NCI-H524 treated with DMSO at 0.1 percent for 48 hours (cell line): ENCODE results near the gene NME4.
A peak's percentile ranks its signal among the peaks of the same experiment; 100 is the strongest.
"Not testable (repeated sequence)": the region's sequence is repeated elsewhere in the genome, so short reads cannot be mapped to it uniquely, and the experiment has no call there.

Source experiments
- DNase-seq: peaks from one replicate; lab custom pipeline; 2025; lab: John Stamatoyannopoulos, UW

Gene NME4

GRCh38 chr16:398561-399339 is 1.8 kb downstream of the NME4 start:
- no peak for DNase-seq

GRCh38 chr16:399340-400019 is 2.5 kb downstream of the NME4 start:
- no peak for DNase-seq

DNA sequence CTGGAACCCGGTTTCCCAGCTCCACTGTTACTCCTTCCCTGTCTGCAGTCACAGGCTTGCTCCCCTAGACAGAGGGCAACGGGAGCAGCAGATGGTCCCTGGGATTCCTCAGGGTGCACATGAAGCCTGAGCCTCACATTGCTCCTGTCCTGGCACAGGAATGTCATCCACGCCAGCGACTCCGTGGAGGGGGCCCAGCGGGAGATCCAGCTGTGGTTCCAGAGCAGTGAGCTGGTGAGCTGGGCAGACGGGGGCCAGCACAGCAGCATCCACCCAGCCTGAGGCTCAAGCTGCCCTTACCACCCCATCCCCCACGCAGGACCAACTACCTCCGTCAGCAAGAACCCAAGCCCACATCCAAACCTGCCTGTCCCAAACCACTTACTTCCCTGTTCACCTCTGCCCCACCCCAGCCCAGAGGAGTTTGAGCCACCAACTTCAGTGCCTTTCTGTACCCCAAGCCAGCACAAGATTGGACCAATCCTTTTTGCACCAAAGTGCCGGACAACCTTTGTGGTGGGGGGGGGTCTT is 3.1 kb downstream of the NME4 start:
- DNase-seq = no peak

- DNase-seq = no peak
These were observed 4.7 kb downstream of the NME4 start, which contains the start of gene DECR2 for GRCh38 chr16:401468-402348. Gene DECR2, plus strand, starts transcription at chr16:401885. Its CDS starts 79 bp downstream, at chr16:401964.

- no peak for DNase-seq
These were observed 8.0 kb downstream of the NME4 start for GRCh38 chr16:404971-405486.

- DNase-seq = no peak
These were observed 8.8 kb downstream of the NME4 start for GRCh38 chr16:405548-406506.

GRCh38 chr16:407253-407652 is 10.3 kb downstream of the NME4 start:
- DNase-seq = no peak

DNA sequence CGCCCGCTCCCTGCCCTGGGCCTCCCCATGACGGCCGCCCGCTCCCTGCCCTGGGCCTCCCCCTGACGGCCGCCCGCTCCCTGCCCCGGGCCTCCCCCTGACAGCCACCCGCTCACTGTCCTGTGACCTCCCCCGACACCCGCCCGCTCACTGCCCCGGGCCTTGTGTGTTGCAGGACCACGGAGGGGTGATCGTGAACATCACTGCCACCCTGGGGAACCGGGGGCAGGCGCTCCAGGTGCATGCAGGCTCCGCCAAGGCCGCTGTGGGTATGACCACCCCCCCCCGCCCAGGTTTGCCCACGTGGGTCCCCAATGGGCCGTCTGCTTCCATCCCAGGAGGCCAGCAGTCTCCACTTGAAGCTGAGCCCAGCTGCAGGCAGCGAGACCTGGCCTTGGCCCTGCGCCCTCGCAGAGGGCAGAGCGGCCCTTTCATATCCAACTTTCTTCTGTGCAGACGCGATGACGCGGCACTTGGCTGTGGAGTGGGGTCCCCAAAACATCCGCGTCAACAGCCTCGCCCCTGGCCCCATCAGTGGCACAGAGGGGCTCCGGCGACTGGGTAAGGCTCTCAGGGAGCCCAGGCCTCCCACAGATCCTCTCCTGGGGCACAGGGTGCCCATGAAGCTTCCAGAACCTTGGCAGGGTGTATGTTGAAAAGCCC is 13.6 kb downstream of the NME4 start:
- no peak for DNase-seq

DNA sequence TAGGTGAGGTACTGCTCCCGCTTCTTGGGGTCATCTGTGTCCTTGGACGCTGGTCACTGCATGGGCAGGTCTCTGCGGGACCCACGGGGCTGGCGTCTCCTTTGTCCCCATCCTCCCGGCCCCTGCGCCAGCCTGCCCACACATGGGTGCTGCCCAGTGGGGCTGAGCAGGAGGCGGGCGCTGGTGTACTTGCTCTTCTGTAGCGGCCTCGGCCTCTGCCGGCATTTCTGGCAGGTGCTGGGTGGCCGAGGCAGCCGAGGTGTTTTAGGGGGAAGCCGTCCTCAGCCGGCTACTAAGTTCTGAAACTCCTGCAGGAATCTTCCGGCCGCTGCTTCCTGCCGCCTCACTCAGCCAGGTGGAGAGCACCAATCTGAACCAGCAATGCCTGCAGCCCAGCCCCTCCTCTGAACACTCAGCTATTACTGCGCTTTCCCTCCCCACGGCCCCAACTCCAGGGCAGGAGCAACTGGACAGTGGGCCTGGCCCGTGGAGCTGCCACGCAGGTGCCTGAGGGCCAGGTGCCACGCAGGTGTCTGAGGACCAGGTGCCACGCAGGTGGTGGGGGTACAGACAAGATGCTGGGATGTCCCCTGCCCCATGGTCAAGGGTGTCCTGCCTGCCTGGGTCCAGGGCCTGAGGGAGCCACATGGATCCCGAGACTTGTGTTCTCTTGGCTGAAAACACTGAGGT is 14.7 kb downstream of the NME4 start:
- DNase-seq = no peak

DNA sequence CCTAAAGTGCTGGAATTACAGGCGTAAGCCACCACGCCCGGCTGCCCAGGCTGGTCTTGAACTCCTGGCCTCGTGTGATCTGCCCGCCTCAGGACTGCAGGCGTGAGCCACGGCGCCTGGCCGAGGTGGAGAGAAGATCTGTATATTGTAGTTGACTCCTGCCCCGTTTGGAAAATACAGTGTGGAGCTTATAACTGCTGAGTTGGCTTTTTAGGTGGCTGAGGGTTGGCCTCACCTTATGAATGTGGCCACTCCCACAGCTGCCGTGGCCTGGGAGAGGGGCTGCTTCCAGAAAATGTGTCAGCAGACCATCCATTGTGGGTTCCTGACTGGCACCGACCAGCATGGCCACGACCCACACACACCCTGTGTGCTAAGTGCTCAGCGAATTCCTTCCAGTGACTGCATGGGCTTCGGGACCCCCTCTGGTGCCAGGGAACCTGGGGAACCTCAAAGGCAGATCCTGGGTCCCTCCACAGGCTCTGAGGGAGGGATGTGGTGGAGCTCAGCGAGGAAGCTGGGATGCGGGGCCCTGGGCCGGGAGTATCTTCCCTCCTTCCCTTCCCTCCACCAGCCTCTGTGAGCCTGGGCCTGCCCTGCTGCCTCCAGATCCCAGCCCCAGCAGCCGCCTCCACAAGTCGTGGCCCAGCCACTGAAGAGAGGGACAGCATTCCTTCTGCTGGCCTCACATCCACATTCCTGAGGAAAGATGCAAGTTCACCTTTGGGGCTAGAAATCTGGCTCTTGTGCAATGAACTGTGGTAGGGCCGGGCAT is 17.6 kb downstream of the NME4 start:
- no peak for DNase-seq

GRCh38 chr16:415170-415498 is 18.1 kb downstream of the NME4 start:
- not testable (repeated sequence) for DNase-seq

GRCh38 chr16:422179-422578 is 25.2 kb downstream of the NME4 start:
- DNase-seq = not testable (repeated sequence)

DNA sequence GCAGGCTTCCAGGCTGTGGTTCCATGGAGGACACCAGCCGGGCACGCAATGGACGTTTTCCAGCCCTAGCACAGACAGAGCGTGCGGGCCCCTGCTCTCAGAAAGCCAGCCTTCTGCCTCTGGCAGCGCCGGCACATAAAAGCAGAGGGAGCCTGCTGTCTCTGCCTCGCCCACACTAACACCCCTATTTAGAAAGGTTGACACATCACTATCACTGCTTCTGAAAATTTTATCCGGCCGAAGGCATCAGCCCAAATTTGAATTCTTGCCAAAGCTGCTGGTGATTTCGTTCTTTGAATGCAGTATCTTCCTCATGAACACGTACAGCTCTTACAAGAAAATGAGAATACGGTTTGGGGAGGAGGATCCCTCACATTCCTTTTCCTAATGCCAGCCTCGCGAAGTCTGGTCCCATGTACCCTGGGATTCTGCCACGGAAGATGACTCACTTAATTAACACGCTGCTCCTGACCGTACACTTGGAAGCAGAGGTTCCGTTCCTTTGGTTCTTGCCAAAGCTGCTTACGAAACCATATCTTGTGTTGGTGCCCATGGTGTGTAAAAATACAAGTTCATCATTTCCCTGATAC is 27.1 kb downstream of the NME4 start:
- DNase-seq = no peak

DNA sequence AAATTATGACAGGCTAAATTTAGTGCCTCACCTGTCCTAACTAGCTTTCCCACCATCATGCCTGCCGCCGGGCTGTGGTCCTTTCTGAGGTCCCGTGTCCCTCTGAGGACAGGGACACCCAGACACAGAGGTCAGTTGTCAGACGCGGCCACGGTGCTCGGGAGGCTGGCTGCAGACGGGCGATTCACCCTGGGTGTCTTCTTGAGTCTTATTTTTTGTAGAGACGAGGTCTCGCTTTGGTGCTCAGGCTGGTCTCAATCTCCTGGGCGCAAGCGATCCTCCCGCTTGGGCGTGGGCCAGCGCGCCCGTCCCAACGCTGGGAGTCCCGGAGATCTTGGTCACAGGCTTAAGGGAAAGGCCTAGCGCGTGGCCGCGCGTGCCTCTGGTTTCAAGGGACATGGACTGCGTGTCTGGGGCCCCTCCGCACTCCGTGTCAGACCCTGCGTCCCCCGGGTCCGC is 27.7 kb downstream of the NME4 start:
- no peak for DNase-seq

GRCh38 chr16:425082-425718 is 28.2 kb downstream of the NME4 start, which contains the start of gene RAB11FIP3:
Gene RAB11FIP3, plus strand, starts transcription at chr16:425649. Its CDS starts 358 bp downstream, at chr16:426007.
- DNase-seq = peak; percentile 45

GRCh38 chr16:425740-426114 is 28.7 kb downstream of the NME4 start:
- DNase-seq = no peak

DNA sequence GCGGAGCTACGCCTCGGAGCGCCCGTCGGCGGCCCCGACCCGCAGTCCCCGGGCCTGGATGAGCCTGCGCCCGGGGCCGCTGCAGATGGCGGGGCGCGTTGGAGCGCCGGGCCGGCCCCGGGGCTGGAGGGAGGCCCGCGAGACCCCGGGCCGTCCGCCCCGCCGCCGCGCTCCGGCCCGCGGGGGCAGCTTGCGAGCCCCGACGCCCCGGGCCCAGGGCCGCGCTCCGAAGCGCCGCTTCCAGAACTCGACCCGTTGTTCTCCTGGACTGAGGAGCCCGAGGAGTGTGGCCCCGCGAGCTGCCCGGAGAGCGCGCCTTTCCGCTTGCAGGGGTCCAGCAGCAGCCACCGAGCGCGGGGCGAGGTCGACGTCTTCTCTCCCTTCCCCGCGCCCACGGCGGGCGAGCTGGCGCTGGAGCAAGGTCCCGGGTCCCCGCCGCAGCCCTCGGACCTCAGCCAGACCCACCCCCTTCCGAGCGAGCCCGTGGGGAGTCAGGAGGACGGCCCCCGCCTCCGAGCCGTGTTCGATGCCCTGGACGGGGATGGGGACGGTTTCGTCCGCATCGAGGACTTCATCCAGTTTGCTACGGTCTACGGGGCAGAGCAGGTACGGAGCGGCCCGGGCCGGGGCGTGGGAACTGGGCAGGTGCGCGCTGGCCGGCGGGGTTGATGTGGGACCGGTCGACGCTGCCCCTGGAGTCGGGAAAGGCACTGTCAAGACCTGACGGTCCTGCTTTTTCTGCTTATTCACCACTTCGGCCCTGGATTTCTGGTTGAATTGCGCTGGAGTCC is 29.3 kb downstream of the NME4 start:
- DNase-seq = no peak
